Measurements from ENCODE around the gene DRC7. TPM values are rescaled to one million over a fixed set of nuclear protein-coding genes. Genes with fewer than 3 reads are reported as not detected.

The DRC7 gene
- polyA plus RNA-seq, 1 donor (not counting 4 experiments of a cell fraction or from before 2014, with no cell fraction given): not detected

DNA sequence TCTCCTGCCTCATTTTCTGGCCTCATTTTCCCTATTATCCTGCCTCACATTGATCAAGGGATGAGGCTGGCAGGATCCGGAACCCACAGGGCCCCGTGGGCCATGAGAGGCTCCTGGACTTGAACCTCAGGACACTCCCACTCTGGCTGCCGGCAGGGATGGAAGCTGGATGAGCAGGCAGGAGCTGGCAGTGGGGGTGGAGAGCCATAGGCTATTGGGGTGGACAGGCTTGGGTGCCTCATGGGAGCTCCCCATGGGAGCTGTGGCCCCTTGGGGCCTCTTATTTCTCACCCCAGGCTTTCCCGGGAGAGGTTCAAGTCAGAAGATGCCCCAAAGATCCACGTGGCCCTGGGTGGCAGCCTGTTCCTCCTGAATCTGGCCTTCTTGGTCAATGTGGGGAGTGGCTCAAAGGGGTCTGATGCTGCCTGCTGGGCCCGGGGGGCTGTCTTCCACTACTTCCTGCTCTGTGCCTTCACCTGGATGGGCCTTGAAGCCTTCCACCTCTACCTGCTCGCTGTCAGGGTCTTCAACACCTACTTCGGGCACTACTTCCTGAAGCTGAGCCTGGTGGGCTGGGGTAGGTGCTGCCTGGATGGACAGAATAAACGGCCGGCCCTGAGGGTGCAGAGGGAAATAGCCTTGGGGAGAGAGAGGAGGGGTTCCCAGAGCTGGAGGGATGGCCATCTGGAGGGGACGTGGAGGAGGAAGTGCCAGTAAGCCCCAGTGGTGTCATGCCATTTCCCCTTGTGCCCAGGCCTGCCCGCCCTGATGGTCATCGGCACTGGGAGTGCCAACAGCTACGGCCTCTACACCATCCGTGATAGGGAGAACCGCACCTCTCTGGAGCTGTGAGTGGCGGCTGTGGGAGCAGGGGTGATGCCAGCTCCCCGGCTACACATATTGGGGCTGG is 10.7 kb upstream of the DRC7 start:
- no peak for TF ChIP-seq EZH2 (IDR thresholded peaks at IDR 0.05; ENCODE audit: low read length)
- TF ChIP-seq, protein P1, sequence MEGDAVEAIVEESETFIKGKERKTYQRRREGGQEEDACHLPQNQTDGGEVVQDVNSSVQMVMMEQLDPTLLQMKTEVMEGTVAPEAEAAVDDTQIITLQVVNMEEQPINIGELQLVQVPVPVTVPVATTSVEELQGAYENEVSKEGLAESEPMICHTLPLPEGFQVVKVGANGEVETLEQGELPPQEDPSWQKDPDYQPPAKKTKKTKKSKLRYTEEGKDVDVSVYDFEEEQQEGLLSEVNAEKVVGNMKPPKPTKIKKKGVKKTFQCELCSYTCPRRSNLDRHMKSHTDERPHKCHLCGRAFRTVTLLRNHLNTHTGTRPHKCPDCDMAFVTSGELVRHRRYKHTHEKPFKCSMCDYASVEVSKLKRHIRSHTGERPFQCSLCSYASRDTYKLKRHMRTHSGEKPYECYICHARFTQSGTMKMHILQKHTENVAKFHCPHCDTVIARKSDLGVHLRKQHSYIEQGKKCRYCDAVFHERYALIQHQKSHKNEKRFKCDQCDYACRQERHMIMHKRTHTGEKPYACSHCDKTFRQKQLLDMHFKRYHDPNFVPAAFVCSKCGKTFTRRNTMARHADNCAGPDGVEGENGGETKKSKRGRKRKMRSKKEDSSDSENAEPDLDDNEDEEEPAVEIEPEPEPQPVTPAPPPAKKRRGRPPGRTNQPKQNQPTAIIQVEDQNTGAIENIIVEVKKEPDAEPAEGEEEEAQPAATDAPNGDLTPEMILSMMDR (optimal IDR thresholded peaks at IDR 0.05 in 1 of 3, IDR thresholded peaks at IDR 0.05 in 1 of 3, conservative IDR thresholded peaks at IDR 0.05 in 1 of 3; ENCODE audit: extremely low read depth in 1 of 3, insufficient read depth in 2 of 3, low read length in 3 of 3): no peak
- dilution Hi-C loops (cut with MboI; ENCODE audit: extremely low pct_ligation_motif_present, low sequenced_read_pairs): no loop called here
- H3K36me3 ChIP-seq (ENCODE audit: control insufficient read depth in 2 of 2, extremely low read depth in 1 of 2, insufficient read depth in 2 of 2, low read length in 2 of 2): no peaks in the 10 kb centered on the region
- no peak overlapping the region for H3K9ac ChIP-seq (ENCODE audit: control insufficient read depth, extremely low read depth, insufficient read depth, low read length)
- no peaks in the 10 kb centered on the region for H4K20me1 ChIP-seq (ENCODE audit: control insufficient read depth, extremely low read depth, insufficient read depth, low read length)
- H3K27ac ChIP-seq (ENCODE audit: control insufficient read depth, insufficient read depth, low read length): no peak overlapping the region
- H3K9me1 ChIP-seq (ENCODE audit: control insufficient read depth, extremely low read depth, insufficient read depth, low read length): no peaks in the 10 kb centered on the region
- no peak overlapping the region for H3K4me2 ChIP-seq (ENCODE audit: control insufficient read depth, extremely low read depth, insufficient read depth, low read depth, low read length)
- no peaks in the 10 kb centered on the region for H3K4me1 ChIP-seq (ENCODE audit: control insufficient read depth, extremely low read depth, insufficient read depth, low read length)
- no peak for DNase-seq (ENCODE audit: low read depth, low spot score)
- no peaks in the 10 kb centered on the region for H3K27me3 ChIP-seq (ENCODE audit: control insufficient read depth, extremely low read depth, insufficient read depth, low read length)
- no peak overlapping the region for H2AFZ ChIP-seq (ENCODE audit: control insufficient read depth, low read length)
- no peaks in the 10 kb centered on the region for H3K79me2 ChIP-seq (ENCODE audit: control insufficient read depth, insufficient read depth, low read length)
- no peak for FAIRE-seq
- no peaks in the 10 kb centered on the region for H3K9me3 ChIP-seq (ENCODE audit: control insufficient read depth, low read depth, low read length)
- no peak overlapping the region for H3K4me3 ChIP-seq (ENCODE audit: control insufficient read depth in 2 of 3, extremely low read depth in 1 of 3, insufficient read depth in 2 of 3, low read depth in 1 of 3, low read length in 3 of 3)

DNA sequence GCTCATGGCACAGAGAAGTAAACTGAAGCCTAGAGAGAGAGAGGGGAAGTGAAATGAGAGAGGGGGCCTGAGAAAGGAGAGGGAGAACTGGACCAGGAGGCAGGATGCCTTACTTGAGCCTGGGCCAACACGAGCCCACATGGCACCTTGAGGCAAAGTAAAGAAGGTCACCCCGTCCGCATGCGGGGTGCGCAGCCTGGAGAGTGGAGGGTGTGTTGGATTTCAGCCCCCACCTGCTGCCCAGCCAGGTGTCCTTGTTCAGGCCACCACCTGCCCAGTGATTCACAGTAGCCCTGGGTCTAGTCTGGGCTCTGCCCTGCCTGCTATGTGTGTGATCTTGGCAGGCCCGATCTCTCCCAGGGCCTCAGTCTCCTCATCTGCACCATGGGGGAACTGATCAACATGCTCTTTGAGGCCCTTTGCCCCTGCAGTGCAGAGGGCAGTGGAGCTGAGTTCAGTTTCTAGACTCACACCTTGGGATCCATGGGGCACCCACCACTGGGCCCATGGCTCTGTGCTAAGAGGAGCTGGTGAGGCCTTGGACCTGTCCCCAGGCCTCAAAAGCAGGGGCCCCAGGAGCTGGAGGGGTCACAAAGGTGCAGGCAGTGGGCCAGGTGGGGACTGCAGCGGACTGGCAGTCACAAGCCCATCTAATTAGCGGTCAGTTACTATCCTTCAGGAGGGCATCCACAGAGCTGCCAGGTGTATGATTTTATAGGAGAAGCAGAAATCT is 9.8 kb upstream of the DRC7 start:
- no peaks in the 10 kb centered on the region for H3K9me1 ChIP-seq (ENCODE audit: control insufficient read depth, extremely low read depth, insufficient read depth, low read length)
- H3K9me3 ChIP-seq (ENCODE audit: control insufficient read depth, low read depth, low read length): no peaks in the 10 kb centered on the region
- H3K27ac ChIP-seq (ENCODE audit: control insufficient read depth, insufficient read depth, low read length): no peak overlapping the region
- FAIRE-seq (no peak), DNase-seq (ENCODE audit: low read depth, low spot score) (no peak)
- dilution Hi-C loops (cut with MboI; ENCODE audit: extremely low pct_ligation_motif_present, low sequenced_read_pairs): no loop called here
- H3K36me3 ChIP-seq (ENCODE audit: control insufficient read depth in 2 of 2, extremely low read depth in 1 of 2, insufficient read depth in 2 of 2, low read length in 2 of 2): no peaks in the 10 kb centered on the region
- H4K20me1 ChIP-seq (ENCODE audit: control insufficient read depth, extremely low read depth, insufficient read depth, low read length): no peaks in the 10 kb centered on the region
- no peak overlapping the region for H2AFZ ChIP-seq (ENCODE audit: control insufficient read depth, low read length)
- H3K27me3 ChIP-seq (ENCODE audit: control insufficient read depth, extremely low read depth, insufficient read depth, low read length): no peaks in the 10 kb centered on the region
- no peak overlapping the region for H3K4me2 ChIP-seq (ENCODE audit: control insufficient read depth, extremely low read depth, insufficient read depth, low read depth, low read length)
- H3K4me3 ChIP-seq (ENCODE audit: control insufficient read depth in 2 of 3, extremely low read depth in 1 of 3, insufficient read depth in 2 of 3, low read depth in 1 of 3, low read length in 3 of 3): no peak overlapping the region
- TF ChIP-seq EZH2 (IDR thresholded peaks at IDR 0.05; ENCODE audit: low read length): no peak
- TF ChIP-seq, protein P1 (optimal IDR thresholded peaks at IDR 0.05 in 1 of 3, IDR thresholded peaks at IDR 0.05 in 1 of 3, conservative IDR thresholded peaks at IDR 0.05 in 1 of 3; ENCODE audit: extremely low read depth in 1 of 3, insufficient read depth in 2 of 3, low read length in 3 of 3): no peak
- no peaks in the 10 kb centered on the region for H3K4me1 ChIP-seq (ENCODE audit: control insufficient read depth, extremely low read depth, insufficient read depth, low read length)
- H3K9ac ChIP-seq (ENCODE audit: control insufficient read depth, extremely low read depth, insufficient read depth, low read length): no peak overlapping the region
- H3K79me2 ChIP-seq (ENCODE audit: control insufficient read depth, insufficient read depth, low read length): no peaks in the 10 kb centered on the region

Data from keratinocyte (primary cell).